Measurements from ENCODE around the gene C7. TPM values are rescaled to one million over a fixed set of nuclear protein-coding genes. Genes with fewer than 3 reads are reported as not detected.

The C7 gene
- total RNA-seq, 1 experiment from 2014 or later: 11.7 TPM

- CTCF ChIA-PET: no interaction called here
- peaks cover 4% of the 10 kb centered on the region for H3K4me1 ChIP-seq (ENCODE audit: insufficient read depth, low read length, poor library complexity, severe bottlenecking)
- H3K36me3 ChIP-seq (ENCODE audit: insufficient read depth, low read length, poor library complexity, severe bottlenecking): no peaks in the 10 kb centered on the region
- H3K27ac ChIP-seq (ENCODE audit: low read depth, low read length, poor library complexity, severe bottlenecking): no peak overlapping the region
- no peaks in the 10 kb centered on the region for H3K9me3 ChIP-seq (ENCODE audit: low read depth, low read length, poor library complexity, severe bottlenecking)
- DNase-seq (ENCODE audit: low spot score): no peak
- intact Hi-C loops (cut with micrococcal nuclease; ENCODE audit: unreplicated experiment): no loop called here
- no TSS peak for BruUV-seq (replicated peaks)
- no peak overlapping the region for H3K4me3 ChIP-seq (ENCODE audit: low read depth, low read length, poor library complexity, severe bottlenecking)
- POLR2A ChIA-PET (ENCODE audit: low non-redundant PET): no interaction called here
- TF ChIP-seq EZH2 (IDR thresholded peaks at IDR 0.05; ENCODE audit: borderline replicate concordance, low read depth, low read length, poor library complexity, severe bottlenecking): no peak
- no peak for TF ChIP-seq CTCF (conservative IDR thresholded peaks at IDR 0.05; ENCODE audit: low read depth, low read length)
- H3K27me3 ChIP-seq (replicated peaks; ENCODE audit: insufficient read depth, low read depth, low read length, poor library complexity): no peaks in the 10 kb centered on the region
Observed at GRCh38 chr5:40981420-40981819, 72.1 kb downstream of the C7 start.

- Histone ChIP-seq H3K9me3 (ENCODE audit: low read depth, low read length, poor library complexity, severe bottlenecking) (no peaks in the 10 kb centered on the region), H3K27ac (ENCODE audit: low read depth, low read length, poor library complexity, severe bottlenecking) (no peak overlapping the region), H3K4me1 (ENCODE audit: insufficient read depth, low read length, poor library complexity, severe bottlenecking) (no peaks in the 10 kb centered on the region), H3K36me3 (ENCODE audit: insufficient read depth, low read length, poor library complexity, severe bottlenecking) (no peaks in the 10 kb centered on the region), H3K4me3 (ENCODE audit: low read depth, low read length, poor library complexity, severe bottlenecking) (no peak overlapping the region), H3K27me3 (replicated peaks; ENCODE audit: insufficient read depth, low read depth, low read length, poor library complexity) (no peaks in the 10 kb centered on the region)
- POLR2A ChIA-PET (ENCODE audit: low non-redundant PET): no interaction called here
- DNase-seq (ENCODE audit: low spot score): no peak
- intact Hi-C loops (cut with micrococcal nuclease; ENCODE audit: unreplicated experiment): no loop called here
- TF ChIP-seq EZH2 (IDR thresholded peaks at IDR 0.05; ENCODE audit: borderline replicate concordance, low read depth, low read length, poor library complexity, severe bottlenecking): no peak
- no peak for TF ChIP-seq CTCF (conservative IDR thresholded peaks at IDR 0.05; ENCODE audit: low read depth, low read length)
- CTCF ChIA-PET: no interaction called here
- no TSS peak for BruUV-seq (replicated peaks)
Observed at GRCh38 chr5:40983781-40984180, 74.5 kb downstream of the C7 start.

- TF ChIP-seq CTCF (conservative IDR thresholded peaks at IDR 0.05; ENCODE audit: low read depth, low read length) (no peak), EZH2 (IDR thresholded peaks at IDR 0.05; ENCODE audit: borderline replicate concordance, low read depth, low read length, poor library complexity, severe bottlenecking) (no peak)
- no peaks in the 10 kb centered on the region for H3K9me3 ChIP-seq (ENCODE audit: low read depth, low read length, poor library complexity, severe bottlenecking)
- no peak overlapping the region for H3K4me3 ChIP-seq (ENCODE audit: low read depth, low read length, poor library complexity, severe bottlenecking)
- BruUV-seq (replicated peaks): no TSS peak
- no peaks in the 10 kb centered on the region for H3K36me3 ChIP-seq (ENCODE audit: insufficient read depth, low read length, poor library complexity, severe bottlenecking)
- H3K27ac ChIP-seq (ENCODE audit: low read depth, low read length, poor library complexity, severe bottlenecking): no peak overlapping the region
- H3K4me1 ChIP-seq (ENCODE audit: insufficient read depth, low read length, poor library complexity, severe bottlenecking): no peaks in the 10 kb centered on the region
- DNase-seq (ENCODE audit: low spot score): no peak
- H3K27me3 ChIP-seq (replicated peaks; ENCODE audit: insufficient read depth, low read depth, low read length, poor library complexity): no peaks in the 10 kb centered on the region
- ChIA-PET POLR2A (ENCODE audit: low non-redundant PET) (no interaction called here), CTCF (no interaction called here)
- intact Hi-C loops (cut with micrococcal nuclease; ENCODE audit: unreplicated experiment): no loop called here
Observed at GRCh38 chr5:40984884-40985283, 75.6 kb downstream of the C7 start.
